Gastroesophageal sphincter (tissue), 4 donors: ENCODE measurements around the gene ARHGAP6. TPM values are rescaled to one million over a fixed set of nuclear protein-coding genes. Genes with fewer than 3 reads are reported as not detected.

Source experiments
- ATAC-seq: fragments of 150-250 bp; one replicate; pipeline ENCODE4 v1.9.1; 2016; ENCODE audit warnings: mild to moderate bottlenecking, moderate library complexity
- H3K27ac ChIP-seq, 4 donors: fragments of 200-600 bp; sonication (generic) in 3 of 4; 1 replicate in 3 of 4; 2 replicates in 1 of 4; pipeline ENCODE4 v1.5.1; 2016 to 2019
- H3K27me3 ChIP-seq: fragments of 200-600 bp; sonication (generic); one replicate; pipeline ENCODE4 v1.5.1; 2019
- H3K36me3 ChIP-seq, 2 donors: fragments of 200-600 bp; sonication (generic); one replicate each; pipeline ENCODE4 v1.5.1; 2019; ENCODE audit warnings: control low read depth in 1 of 2
- H3K4me1 ChIP-seq, 3 donors: fragments of 200-600 bp; sonication (generic); 1 replicate in 2 of 3; 2 replicates in 1 of 3; pipeline ENCODE4 v1.5.1; 2016 to 2019; ENCODE audit warnings: control low read depth in 2 of 3
- H3K4me3 ChIP-seq, 2 donors: fragments of 200-600 bp; sonication (generic); one replicate each; pipeline ENCODE4 v1.5.1; 2019; ENCODE audit warnings: mild to moderate bottlenecking in 1 of 2, moderate library complexity in 1 of 2
- H3K9me3 ChIP-seq, 3 donors: fragments of 200-600 bp; sonication (generic); one replicate each; pipeline ENCODE4 v1.5.1; 2017 to 2019; ENCODE audit warnings: control low read depth in 2 of 3
- CTCF ChIP-seq, 4 experiments: fragments of 200-600 bp in 2 of 4; fragments of 450-650 bp in 2 of 4; sonication (generic) in 1 of 4; IDR thresholded peaks; one replicate each; pipeline ENCODE4 v1.5.1; 2017 to 2019; ENCODE audit warnings: antibody characterized with exemption in 4 of 4, mild to moderate bottlenecking in 2 of 4, moderate library complexity in 2 of 4
- EP300 ChIP-seq: sonication (generic); formaldehyde crosslinking; IDR thresholded peaks from one replicate; pipeline ENCODE4 v1.6.1; 2017; ENCODE audit warnings: antibody characterized with exemption, mild to moderate bottlenecking
- POLR2A ChIP-seq, 2 donors: fragments of 450-650 bp; IDR thresholded peaks; one replicate each; pipeline ENCODE4 v1.6.1; 2017; ENCODE audit warnings: antibody characterized with exemption in 2 of 2, mild to moderate bottlenecking in 2 of 2, moderate library complexity in 1 of 2
- POLR2AphosphoS5 ChIP-seq: sonication (generic); formaldehyde crosslinking; IDR thresholded peaks from one replicate; pipeline ENCODE4 v1.6.1; 2017; ENCODE audit warnings: antibody characterized with exemption
- WGBS, 2 donors: methylation state at CpG; one replicate each; pipeline ENCODE4 v1.1.5; 2018; ENCODE audit warnings: low coverage in 1 of 2; 5-methylcytosine and 5-hydroxymethylcytosine counted together
- total RNA-seq, 4 donors: library from RNA; depleted of rRNA; stranded (reverse); fragments of >200 nt; gene quantifications; one replicate each; pipeline ENCODE4 v1.1.0, GENCODE V29; 2016

ARHGAP6 gene
- total RNA-seq: 10 to 100 TPM; 25.2 to 35.1 (median 31.8) TPM

GRCh38 chrX:11665168-11666111 lies at the start of gene ARHGAP6:
Gene ARHGAP6 (minus strand): TSS chrX:11665920. CDS start chrX:11664828, 1,092 bp downstream.
- Histone ChIP-seq H3K9me3 (no peaks in the 10 kb centered on the region), H3K27me3 (no peaks in the 10 kb centered on the region), H3K27ac (peak within 1 kb of the TSS; percentile 57 to 84 (median 81)), H3K4me1 (peaks cover 0 to 11% (median 0%) of the 10 kb centered on the region in 3 donors), H3K36me3 (no peaks in the 10 kb centered on the region), H3K4me3 (peak within 1 kb of the TSS; percentile 64 to 94)
- peak; percentile 15 for TF ChIP-seq POLR2AphosphoS5
- no peak for TF ChIP-seq CTCF (IDR thresholded peaks at IDR 0.05)
- WGBS, 2 donors: no CpG with 5 or more reads among the region's 74 CpGs
- peak; percentile 84 for ATAC-seq

GRCh38 chrX:11704725-11705495 lies 39.2 kb upstream of the ARHGAP6 start:
- WGBS, 2 donors: 80% methylated on average over 1 of the region's 12 CpGs; no CpG with 5 or more reads in 1 of the 2 donors
- Histone ChIP-seq H3K4me3 (no peak overlapping the region), H3K9me3 (no peaks in the 10 kb centered on the region), H3K27me3 (no peaks in the 10 kb centered on the region), H3K36me3 (no peaks in the 10 kb centered on the region), H3K27ac (no peak overlapping the region), H3K4me1 (no peaks in the 10 kb centered on the region)
- no peak for ATAC-seq
- TF ChIP-seq CTCF (IDR thresholded peaks at IDR 0.05): no peak
- no peak for TF ChIP-seq EP300
- TF ChIP-seq POLR2AphosphoS5: no peak
- no peak for TF ChIP-seq POLR2A (IDR thresholded peaks at IDR 0.05)

DNA sequence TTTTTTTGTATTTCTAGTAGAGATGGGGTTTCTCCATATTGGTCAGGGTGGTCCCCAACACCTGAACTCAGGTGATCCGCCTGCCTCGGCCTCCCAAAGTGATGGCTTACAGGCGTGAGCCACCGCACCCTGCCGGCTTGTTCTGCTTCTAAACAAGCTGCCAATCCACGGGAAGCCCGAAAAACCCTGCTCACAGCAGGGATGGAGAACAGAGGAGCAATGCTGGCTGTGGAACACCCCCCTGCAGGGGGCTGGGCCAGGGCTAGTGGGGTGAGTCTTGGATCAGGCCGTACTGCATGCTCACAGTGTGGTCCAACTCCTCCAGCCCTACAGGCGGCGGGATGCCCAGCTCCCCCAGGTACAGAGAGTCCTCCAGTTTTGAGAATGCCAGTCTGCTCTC lies 38.1 kb upstream of the ARHGAP6 start:
- no CpG with 5 or more reads among the region's 10 CpGs for WGBS, 2 donors
- Histone ChIP-seq H3K27ac (no peak overlapping the region), H3K4me3 (no peak overlapping the region), H3K36me3 (no peaks in the 10 kb centered on the region), H3K4me1 (no peaks in the 10 kb centered on the region), H3K27me3 (no peaks in the 10 kb centered on the region), H3K9me3 (no peaks in the 10 kb centered on the region)
- ATAC-seq: no peak
- TF ChIP-seq EP300 (no peak), POLR2A (IDR thresholded peaks at IDR 0.05) (no peak), CTCF (IDR thresholded peaks at IDR 0.05) (no peak), POLR2AphosphoS5 (no peak)

DNA sequence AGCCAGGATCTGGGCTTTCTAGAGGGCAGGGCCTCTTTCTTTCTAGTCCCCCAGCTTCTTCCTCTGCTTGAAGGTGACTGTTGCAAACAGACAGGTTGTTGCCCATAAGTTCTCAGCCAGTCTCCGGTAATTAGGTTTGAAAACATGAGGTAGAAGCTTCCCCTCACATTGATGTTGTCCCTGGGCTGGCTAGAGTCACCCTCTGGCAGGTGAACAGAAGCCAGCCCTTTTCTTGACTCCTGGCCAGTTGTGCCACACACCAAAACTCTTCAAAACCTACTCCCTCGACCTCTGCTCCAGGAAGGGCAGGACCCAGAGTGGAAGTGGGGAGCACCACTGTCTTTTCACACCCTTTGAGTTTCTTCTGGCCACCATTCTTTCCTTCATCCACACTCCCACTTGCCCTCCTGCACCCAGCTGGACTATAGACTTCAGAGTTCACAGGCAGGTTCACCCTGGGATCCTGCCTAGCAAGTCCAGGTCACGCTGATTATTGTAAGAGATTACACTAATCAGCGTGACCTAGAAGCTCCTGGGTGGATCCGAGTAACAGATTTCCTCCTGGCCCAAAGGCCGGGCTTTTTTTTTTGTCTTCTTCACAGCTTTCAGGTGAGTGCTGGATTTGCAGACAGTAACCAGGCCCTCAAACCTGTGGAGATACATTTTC lies 37.4 kb upstream of the ARHGAP6 start:
- Histone ChIP-seq H3K36me3 (no peaks in the 10 kb centered on the region), H3K27me3 (no peaks in the 10 kb centered on the region), H3K4me3 (no peak overlapping the region), H3K9me3 (no peaks in the 10 kb centered on the region), H3K27ac (no peak overlapping the region), H3K4me1 (no peaks in the 10 kb centered on the region)
- TF ChIP-seq CTCF (IDR thresholded peaks at IDR 0.05): no peak
- no peak for TF ChIP-seq EP300
- TF ChIP-seq POLR2AphosphoS5: no peak
- TF ChIP-seq POLR2A (IDR thresholded peaks at IDR 0.05): no peak
- no peak for ATAC-seq
- WGBS, 2 donors: 81% methylated on average over 4 of the region's 6 CpGs; no CpG with 5 or more reads in 1 of the 2 donors
